Liver (tissue), 9 donors: ENCODE measurements around the gene GALK2. TPM values are rescaled to one million over a fixed set of nuclear protein-coding genes. Genes with fewer than 3 reads are reported as not detected.
"Not testable (repeated sequence)": the region's sequence is repeated elsewhere in the genome, so short reads cannot be mapped to it uniquely, and the experiment has no call there.

ENCODE experiments used
- DNase-seq: peaks from one replicate; pipeline ENCODE4 v3.0.0-alpha.2; 2017; ENCODE audit warnings: low spot score
- H3K27ac ChIP-seq, 2 donors: one replicate each; pipeline ENCODE4 v1.7.0; 2013; ENCODE audit warnings: inconsistent platforms in 2 of 2, low read length in 2 of 2, control low read depth in 1 of 2, low read depth in 1 of 2, mild to moderate bottlenecking in 1 of 2
- H3K27me3 ChIP-seq, 4 donors: one replicate each; pipeline versions ENCODE4 v1.6.1 to v1.7.0; 2013; ENCODE audit warnings: low read length in 3 of 4, inconsistent platforms in 1 of 4, mild to moderate bottlenecking in 1 of 4, moderate library complexity in 1 of 4; ENCODE audit not compliant: control insufficient read depth in 4 of 4, insufficient read depth in 4 of 4
- H3K36me3 ChIP-seq, 4 donors: one replicate each; pipeline versions ENCODE4 v1.6.1 to v1.7.0; 2013; ENCODE audit warnings: low read length in 3 of 4, mild to moderate bottlenecking in 3 of 4, low read depth in 1 of 4, moderate library complexity in 1 of 4; ENCODE audit not compliant: control insufficient read depth in 4 of 4, insufficient read depth in 3 of 4
- H3K4me1 ChIP-seq, 4 donors: one replicate each; pipeline versions ENCODE4 v1.6.1 to v1.7.0; 2013; ENCODE audit warnings: low read length in 3 of 4, mild to moderate bottlenecking in 3 of 4, moderate library complexity in 1 of 4; ENCODE audit not compliant: control insufficient read depth in 4 of 4, insufficient read depth in 4 of 4
- H3K4me3 ChIP-seq, 3 donors: one replicate each; pipeline versions ENCODE4 v1.6.1 to v1.7.0; 2013; ENCODE audit warnings: low read length in 3 of 3, control low read depth in 1 of 3, low read depth in 1 of 3, mild to moderate bottlenecking in 1 of 3
- H3K9ac ChIP-seq, 2 donors: one replicate each; pipeline ENCODE4 v1.7.0; 2013; ENCODE audit warnings: low read length in 2 of 2, mild to moderate bottlenecking in 2 of 2, moderate library complexity in 2 of 2, control low read depth in 1 of 2, low read depth in 1 of 2
- H3K9me3 ChIP-seq, 4 donors: one replicate each; pipeline versions ENCODE4 v1.6.1 to v1.7.0; 2013; ENCODE audit warnings: low read length in 3 of 4; ENCODE audit not compliant: control insufficient read depth in 4 of 4
- ATF3 ChIP-seq: IDR thresholded peaks from 2 replicates; pipeline ENCODE4 v1.6.1; 2016; ENCODE audit warnings: antibody characterized with exemption
- EGR1 ChIP-seq, 2 donors: IDR thresholded peaks; 2 replicates each; pipeline ENCODE4 v1.6.1; 2016 to 2018; ENCODE audit warnings: antibody characterized with exemption in 2 of 2, low read depth in 2 of 2
- FOXA2 ChIP-seq: IDR thresholded peaks from 2 replicates; pipeline ENCODE4 v1.6.1; 2016; ENCODE audit warnings: antibody characterized with exemption
- GABPA ChIP-seq, 2 donors: IDR thresholded peaks in 1 of 2; conservative IDR thresholded peaks in 1 of 2; 2 replicates each; pipeline ENCODE4 v1.6.1; 2016; ENCODE audit warnings: antibody characterized with exemption in 2 of 2, mild to moderate bottlenecking in 1 of 2, moderate library complexity in 1 of 2
- HNF4A ChIP-seq, 2 donors: conservative IDR thresholded peaks; 2 replicates each; pipeline ENCODE4 v1.6.1; 2016; ENCODE audit warnings: antibody characterized with exemption in 2 of 2, mild to moderate bottlenecking in 2 of 2
- MAX ChIP-seq: IDR thresholded peaks from 2 replicates; pipeline ENCODE4 v1.6.1; 2016; ENCODE audit warnings: antibody characterized with exemption
- RXRA ChIP-seq, 2 donors: IDR thresholded peaks; 2 replicates each; pipeline ENCODE4 v1.6.1; 2017 to 2018; ENCODE audit warnings: antibody characterized with exemption in 2 of 2, mild to moderate bottlenecking in 1 of 2
- TAF1 ChIP-seq: conservative IDR thresholded peaks from 2 replicates; pipeline ENCODE4 v1.6.1; 2016; ENCODE audit warnings: antibody characterized with exemption, mild to moderate bottlenecking
- ZBTB33 ChIP-seq: IDR thresholded peaks from 2 replicates; pipeline ENCODE4 v1.6.1; 2016; ENCODE audit warnings: antibody characterized with exemption
- WGBS: extraction: QIAGEN DNeasy Blood & Tissue Kit; methylation state at CpG from one replicate; pipeline ENCODE4 v1.1.7; 2013; 5-methylcytosine and 5-hydroxymethylcytosine counted together
- polyA plus RNA-seq, 2 donors: library from polyadenylated mRNA; stranded (reverse) in 1 of 2; unstranded in 1 of 2; fragments of 200-250 nt in 1 of 2; fragments of >200 nt in 1 of 2; fragmentation: Nextera tagmentation in 1 of 2; extraction: Ambion mirVana in 1 of 2; gene quantifications; one replicate each; pipeline versions ENCODE4 v1.2.1 to v1.2.3, GENCODE V29; 2013 to 2015
- total RNA-seq, 2 donors: library from RNA; depleted of rRNA; stranded (reverse); fragments of >200 nt; gene quantifications; one replicate each; pipeline ENCODE4 v1.2.3, GENCODE V29; 2014
- TF ChIP-seq, protein P1 (sequence below): fragments of 150-350 bp; IDR thresholded peaks from 2 replicates; pipeline ENCODE4 v1.5.1; 2017; ENCODE audit warnings: improper control_type of control experiment, low read depth, low read length; ENCODE audit not compliant: missing input control
- TF ChIP-seq, protein P2 (sequence below): IDR thresholded peaks from 2 replicates; pipeline ENCODE4 v1.6.1; 2016; ENCODE audit warnings: antibody characterized with exemption, mild to moderate bottlenecking
- donor health status: healthy.
- donor health status: healthy.
- donor health status: healthy.
- donor health status: healthy.
- donor health status: healthy.

Gene GALK2
- total and polyA plus RNA-seq, 4 donors: 18.1 to 57.0 (median 24.5) TPM

- Histone ChIP-seq H3K27me3 (no peaks in the 10 kb centered on the region), H3K27ac (no peak overlapping the region), H3K9ac (no peak overlapping the region), H3K36me3 (peaks cover 0 to 3% (median 0%) of the 10 kb centered on the region in 4 donors), H3K4me1 (peaks cover 2 to 18% (median 5%) of the 10 kb centered on the region in 4 donors), H3K9me3 (no peaks in the 10 kb centered on the region), H3K4me3 (no peak overlapping the region)
- TF ChIP-seq, protein P1, sequence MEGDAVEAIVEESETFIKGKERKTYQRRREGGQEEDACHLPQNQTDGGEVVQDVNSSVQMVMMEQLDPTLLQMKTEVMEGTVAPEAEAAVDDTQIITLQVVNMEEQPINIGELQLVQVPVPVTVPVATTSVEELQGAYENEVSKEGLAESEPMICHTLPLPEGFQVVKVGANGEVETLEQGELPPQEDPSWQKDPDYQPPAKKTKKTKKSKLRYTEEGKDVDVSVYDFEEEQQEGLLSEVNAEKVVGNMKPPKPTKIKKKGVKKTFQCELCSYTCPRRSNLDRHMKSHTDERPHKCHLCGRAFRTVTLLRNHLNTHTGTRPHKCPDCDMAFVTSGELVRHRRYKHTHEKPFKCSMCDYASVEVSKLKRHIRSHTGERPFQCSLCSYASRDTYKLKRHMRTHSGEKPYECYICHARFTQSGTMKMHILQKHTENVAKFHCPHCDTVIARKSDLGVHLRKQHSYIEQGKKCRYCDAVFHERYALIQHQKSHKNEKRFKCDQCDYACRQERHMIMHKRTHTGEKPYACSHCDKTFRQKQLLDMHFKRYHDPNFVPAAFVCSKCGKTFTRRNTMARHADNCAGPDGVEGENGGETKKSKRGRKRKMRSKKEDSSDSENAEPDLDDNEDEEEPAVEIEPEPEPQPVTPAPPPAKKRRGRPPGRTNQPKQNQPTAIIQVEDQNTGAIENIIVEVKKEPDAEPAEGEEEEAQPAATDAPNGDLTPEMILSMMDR: no peak
- TF ChIP-seq GABPA (IDR thresholded peaks at IDR 0.05 in 1 of 2, conservative IDR thresholded peaks at IDR 0.05 in 1 of 2): no peak
- TF ChIP-seq ZBTB33: no peak
- TF ChIP-seq, protein P2, sequence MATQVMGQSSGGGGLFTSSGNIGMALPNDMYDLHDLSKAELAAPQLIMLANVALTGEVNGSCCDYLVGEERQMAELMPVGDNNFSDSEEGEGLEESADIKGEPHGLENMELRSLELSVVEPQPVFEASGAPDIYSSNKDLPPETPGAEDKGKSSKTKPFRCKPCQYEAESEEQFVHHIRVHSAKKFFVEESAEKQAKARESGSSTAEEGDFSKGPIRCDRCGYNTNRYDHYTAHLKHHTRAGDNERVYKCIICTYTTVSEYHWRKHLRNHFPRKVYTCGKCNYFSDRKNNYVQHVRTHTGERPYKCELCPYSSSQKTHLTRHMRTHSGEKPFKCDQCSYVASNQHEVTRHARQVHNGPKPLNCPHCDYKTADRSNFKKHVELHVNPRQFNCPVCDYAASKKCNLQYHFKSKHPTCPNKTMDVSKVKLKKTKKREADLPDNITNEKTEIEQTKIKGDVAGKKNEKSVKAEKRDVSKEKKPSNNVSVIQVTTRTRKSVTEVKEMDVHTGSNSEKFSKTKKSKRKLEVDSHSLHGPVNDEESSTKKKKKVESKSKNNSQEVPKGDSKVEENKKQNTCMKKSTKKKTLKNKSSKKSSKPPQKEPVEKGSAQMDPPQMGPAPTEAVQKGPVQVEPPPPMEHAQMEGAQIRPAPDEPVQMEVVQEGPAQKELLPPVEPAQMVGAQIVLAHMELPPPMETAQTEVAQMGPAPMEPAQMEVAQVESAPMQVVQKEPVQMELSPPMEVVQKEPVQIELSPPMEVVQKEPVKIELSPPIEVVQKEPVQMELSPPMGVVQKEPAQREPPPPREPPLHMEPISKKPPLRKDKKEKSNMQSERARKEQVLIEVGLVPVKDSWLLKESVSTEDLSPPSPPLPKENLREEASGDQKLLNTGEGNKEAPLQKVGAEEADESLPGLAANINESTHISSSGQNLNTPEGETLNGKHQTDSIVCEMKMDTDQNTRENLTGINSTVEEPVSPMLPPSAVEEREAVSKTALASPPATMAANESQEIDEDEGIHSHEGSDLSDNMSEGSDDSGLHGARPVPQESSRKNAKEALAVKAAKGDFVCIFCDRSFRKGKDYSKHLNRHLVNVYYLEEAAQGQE: no peak
- TF ChIP-seq EGR1 (IDR thresholded peaks at IDR 0.05; ENCODE audit: low read depth in 2 of 2): no peak
- TF ChIP-seq ATF3: no peak
- TF ChIP-seq HNF4A (conservative IDR thresholded peaks at IDR 0.05): no peak
- TF ChIP-seq FOXA2: no peak
- no peak for TF ChIP-seq MAX
- TF ChIP-seq TAF1: no peak
- no peak for TF ChIP-seq RXRA (IDR thresholded peaks at IDR 0.05)
- WGBS: 89% methylated on average over 3 of the region's 3 CpGs
- no peak for DNase-seq
Measured at GRCh38 chr15:49174902-49175301, 4.9 kb downstream of the GALK2 start.

- H3K27me3 ChIP-seq, H3K9me3 ChIP-seq, H3K36me3 ChIP-seq, H3K4me3 ChIP-seq, DNase-seq, H3K9ac ChIP-seq, H3K27ac ChIP-seq: not testable (repeated sequence)
- peaks cover 2 to 17% (median 5%) of the 10 kb centered on the region in 4 donors for H3K4me1 ChIP-seq
- peak; percentile 48 to 61 for TF ChIP-seq HNF4A (conservative IDR thresholded peaks at IDR 0.05)
- 88% methylated on average over 6 of the region's 6 CpGs for WGBS
Measured at GRCh38 chr15:49175582-49176397, 5.7 kb downstream of the GALK2 start.
